Right renal pelvis (tissue), 4 donors: ENCODE data around the gene MGRN1. TPM values are rescaled to one million over a fixed set of nuclear protein-coding genes. Genes with fewer than 3 reads are reported as not detected.

Experiments
- DNase-seq, 4 donors: peaks; one replicate each; pipeline ENCODE4 v3.0.0-alpha.2; 2013; ENCODE audit warnings: low read depth in 4 of 4, low spot score in 3 of 4, missing footprints in 1 of 4
- polyA plus RNA-seq, 4 donors: library from polyadenylated mRNA; unstranded; fragments of 120-200 nt; gene quantifications; one replicate each; pipeline ENCODE4 v1.2.1, GENCODE V29; 2013; ENCODE audit not compliant: insufficient read length in 4 of 4

Gene MGRN1
- polyA plus RNA-seq, 4 donors: 42.1 to 63.2 (median 47.1) TPM

- no peak for DNase-seq
Observed at GRCh38 chr16:4667203-4667963, 42.8 kb downstream of the MGRN1 start.

GRCh38 chr16:4668313-4668960 lies 43.8 kb downstream of the MGRN1 start:
- no peak for DNase-seq

GRCh38 chr16:4673387-4674046 lies 48.9 kb downstream of the MGRN1 start:
- DNase-seq: no peak

DNA sequence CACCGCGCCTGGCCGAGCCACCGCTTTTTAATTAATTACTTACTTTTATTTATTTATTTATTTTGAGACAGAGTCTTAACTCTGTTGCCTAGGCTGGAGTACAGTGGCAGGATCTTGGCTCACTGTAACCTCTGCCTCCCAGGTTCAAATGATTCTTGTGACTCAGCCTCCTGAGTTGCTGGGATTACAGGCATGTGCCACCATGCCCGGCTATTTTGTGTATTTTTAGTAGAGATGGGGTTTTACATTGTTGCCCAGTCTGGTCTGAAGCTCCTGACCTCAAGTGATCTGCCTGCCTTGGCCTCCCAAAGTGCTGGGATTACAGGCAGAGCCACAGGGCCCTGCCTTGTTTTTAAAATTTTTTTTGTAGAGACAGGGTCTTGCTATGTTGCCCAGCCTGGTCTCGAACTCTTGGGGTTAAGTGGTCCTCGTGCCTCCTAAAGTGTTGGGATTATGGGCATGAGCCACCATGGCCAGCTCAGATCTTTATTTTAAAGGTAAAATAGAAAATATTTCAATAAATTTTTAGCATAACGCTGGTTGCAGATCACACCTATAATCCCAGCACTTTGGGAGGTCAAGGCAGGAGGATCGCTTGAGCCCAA lies 50.4 kb downstream of the MGRN1 start:
- DNase-seq: no peak

DNA sequence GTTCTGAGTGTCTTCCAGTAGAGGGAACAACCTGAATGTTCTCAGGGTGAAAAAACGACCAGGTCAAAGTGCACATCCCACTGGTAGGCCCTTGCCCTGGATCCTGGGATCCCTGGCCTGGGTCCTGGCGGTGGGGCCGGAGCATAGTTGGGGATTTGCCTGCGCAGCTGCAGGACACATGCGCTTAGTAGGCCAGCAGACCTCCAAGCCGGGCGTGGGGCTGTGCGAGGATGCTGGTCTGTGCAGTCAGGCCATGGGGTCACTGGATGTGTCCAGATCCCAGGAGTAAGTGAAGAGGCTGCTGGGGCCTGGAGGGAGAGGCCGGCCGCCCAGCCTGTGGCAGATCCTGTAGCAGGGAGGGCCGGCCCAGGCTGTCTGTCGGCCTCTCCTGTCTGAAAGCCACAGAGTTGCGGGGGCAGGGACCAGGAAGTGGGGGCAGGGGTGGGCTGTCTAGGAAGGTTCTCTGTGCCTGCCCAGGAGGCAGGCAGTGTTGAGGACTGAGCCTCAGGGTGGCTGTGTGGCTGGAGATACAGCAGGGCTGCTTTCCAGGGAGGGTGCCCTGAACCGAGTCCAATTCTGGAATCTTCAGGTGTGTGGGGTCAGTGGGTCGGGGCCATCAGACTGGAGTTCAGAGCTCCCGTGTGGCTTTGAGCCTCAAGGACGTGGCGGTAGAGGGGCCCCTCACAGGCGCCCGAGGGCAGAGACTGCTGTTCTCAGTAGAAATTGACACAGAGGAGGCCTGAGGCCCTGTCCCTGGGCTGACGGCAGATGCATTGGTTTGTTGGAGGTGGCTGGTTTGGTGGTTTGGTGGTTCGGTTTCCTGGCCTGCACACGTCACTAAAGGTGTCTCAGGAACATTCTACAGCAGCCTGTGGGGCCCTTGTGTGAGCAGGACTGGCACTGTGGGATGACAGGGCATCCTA lies 51.5 kb downstream of the MGRN1 start:
- no peak for DNase-seq

GRCh38 chr16:4676831-4677230 lies 52.2 kb downstream of the MGRN1 start:
- DNase-seq: no peak

DNA sequence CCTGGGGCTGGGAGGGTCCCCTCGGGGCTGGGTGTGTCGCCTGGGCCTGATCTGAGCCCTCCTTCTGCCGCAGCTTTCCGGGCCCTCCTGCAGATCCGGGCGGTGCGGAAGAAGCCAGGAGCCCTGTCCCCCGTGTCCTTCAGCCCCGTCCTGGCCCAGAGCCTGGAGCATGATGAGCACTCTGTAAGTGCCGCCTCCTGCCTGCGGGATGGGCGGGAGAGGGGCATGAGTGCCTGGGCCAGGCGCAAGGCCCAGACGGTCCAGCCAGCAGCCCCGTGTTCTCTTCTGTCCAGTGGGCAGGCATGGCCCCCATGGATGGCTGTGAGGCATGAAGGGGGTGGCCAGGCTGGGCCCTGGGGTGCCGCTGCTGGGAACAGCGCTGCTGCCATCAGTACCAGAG lies 52.8 kb downstream of the MGRN1 start:
- no peak for DNase-seq

GRCh38 chr16:4677994-4678393 lies 53.4 kb downstream of the MGRN1 start:
- DNase-seq: no peak

DNA sequence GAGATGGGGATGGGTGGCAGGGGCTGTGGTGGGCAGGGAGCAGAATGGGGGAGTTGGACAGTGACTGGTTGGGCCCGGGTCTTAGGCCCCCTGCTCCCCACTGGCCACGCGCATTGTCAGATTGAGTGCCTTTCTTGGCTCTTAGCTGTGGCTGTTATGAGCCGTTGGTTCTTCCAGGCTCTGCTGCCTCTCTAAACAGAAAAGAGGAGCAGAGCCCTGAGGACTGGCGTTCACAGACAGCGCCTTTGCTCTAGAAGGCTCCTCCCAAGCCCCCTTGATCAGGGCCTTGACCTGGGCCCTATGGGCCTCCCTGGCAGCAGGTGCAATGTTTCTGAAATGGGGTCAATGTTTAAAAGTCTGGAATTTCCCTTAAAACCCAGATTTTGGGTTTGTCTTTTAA lies 54.0 kb downstream of the MGRN1 start:
- no peak for DNase-seq

DNA sequence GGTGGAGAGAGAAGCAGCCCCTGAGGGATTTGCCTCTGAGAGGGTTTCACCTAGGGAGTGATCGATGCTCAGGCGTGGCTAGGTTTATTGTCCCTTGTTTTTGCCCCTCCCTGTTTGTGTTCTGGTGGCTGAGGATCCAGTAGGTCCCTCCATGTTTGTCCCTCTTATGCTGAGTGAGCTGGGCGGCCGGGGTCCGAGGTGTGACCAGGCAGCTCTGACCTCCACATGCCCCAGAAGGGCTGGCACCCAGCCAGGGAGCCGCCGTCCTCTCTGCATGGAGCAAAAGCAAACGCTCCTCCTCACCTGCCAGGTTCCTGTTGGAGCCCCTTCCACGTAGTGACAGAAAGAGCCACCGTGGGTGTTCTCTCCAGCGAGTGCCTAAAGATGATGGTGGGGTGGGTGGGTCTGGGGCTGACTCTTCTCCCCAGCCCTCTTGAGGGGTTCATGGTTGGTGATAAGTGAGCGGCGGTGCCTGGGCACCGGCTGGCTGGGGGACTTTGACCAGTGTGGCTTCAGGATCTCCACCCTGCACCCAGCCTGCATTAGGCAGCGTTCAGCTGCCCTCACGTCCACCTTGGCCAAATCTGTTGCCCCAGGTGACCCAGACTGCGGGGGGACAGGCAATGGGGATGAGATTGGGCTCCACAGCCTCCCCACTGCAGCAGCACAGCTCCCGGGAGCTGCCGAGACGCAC lies 54.7 kb downstream of the MGRN1 start:
- DNase-seq: no peak

GRCh38 chr16:4679850-4680636 lies 55.4 kb downstream of the MGRN1 start:
- no peak for DNase-seq

- no peak for DNase-seq
Observed at GRCh38 chr16:4680673-4681470, 56.2 kb downstream of the MGRN1 start.

DNA sequence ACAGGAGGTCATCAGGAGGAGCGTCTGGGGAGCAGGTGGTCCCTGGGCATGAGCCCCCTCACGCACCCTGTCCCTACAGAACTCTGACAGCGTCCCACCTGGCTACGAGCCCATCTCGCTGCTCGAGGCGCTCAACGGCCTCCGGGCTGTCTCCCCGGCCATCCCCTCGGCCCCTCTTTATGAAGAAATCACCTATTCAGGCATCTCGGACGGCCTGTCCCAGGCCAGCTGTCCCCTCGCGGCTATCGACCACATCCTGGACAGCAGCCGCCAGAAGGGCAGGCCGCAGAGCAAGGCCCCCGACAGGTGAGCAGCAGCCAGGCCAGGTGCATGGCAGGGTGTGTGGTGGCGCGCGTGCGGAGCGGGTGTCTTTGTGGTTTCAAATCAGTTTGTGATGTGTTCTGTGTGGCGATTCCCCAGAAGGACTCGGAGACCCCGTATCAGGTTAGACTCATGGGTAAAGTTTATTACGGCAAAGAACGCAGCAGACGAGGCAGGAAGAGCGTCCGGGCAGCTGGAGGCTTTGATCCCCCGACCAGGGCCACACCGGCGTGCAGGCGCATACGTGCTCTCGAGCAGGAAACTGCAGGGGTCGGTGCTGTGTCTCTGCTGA lies 57.0 kb downstream of the MGRN1 start:
- no peak for DNase-seq

GRCh38 chr16:4682084-4682591 lies 57.5 kb downstream of the MGRN1 start:
- no peak for DNase-seq

DNA sequence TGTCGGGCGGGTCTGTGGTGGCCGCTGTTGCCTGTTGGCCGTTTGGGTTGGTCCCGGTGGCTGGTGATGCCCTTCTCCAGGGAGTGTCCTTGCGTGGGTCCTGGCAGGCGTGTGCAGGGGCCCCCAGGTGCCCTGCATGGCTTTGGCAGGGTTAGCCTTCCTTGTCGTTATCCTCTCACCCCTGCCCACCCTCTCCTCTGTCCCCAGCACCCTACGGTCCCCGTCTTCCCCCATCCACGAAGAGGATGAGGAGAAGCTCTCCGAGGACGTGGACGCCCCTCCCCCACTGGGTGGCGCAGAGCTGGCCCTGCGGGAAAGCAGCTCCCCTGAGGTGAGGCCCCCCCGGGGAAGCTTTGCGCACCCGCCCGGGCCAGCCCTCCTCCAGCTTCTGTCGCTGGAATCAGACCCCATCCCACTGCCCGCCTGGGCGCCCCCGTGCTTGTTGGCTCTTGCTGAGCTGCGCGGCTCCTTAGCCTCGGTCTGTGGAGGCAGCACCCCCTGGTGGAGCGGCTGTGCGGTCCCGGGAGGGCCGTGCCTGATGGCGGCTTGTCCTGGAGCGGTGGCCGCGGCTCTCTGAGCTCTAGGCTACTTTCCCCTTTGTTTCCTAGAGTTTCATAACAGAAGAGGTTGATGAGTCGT lies 58.1 kb downstream of the MGRN1 start:
- peak in 1 of 4 donors; percentile 65 for DNase-seq

GRCh38 chr16:4683255-4684057 lies 58.8 kb downstream of the MGRN1 start:
- no peak for DNase-seq
